Lower leg skin (tissue), 3 donors: ENCODE measurements around the gene DCN.

ENCODE experiments used
- POLR2A ChIP-seq, 2 donors: fragments of 450-650 bp; IDR thresholded peaks; one replicate each; pipeline ENCODE4 v1.6.1; 2016 to 2017; ENCODE audit warnings: antibody characterized with exemption in 2 of 2, mild to moderate bottlenecking in 1 of 2, moderate library complexity in 1 of 2
- TF ChIP-seq, protein P1 (sequence below), 3 donors: fragments of 450-650 bp; IDR thresholded peaks; one replicate each; pipeline ENCODE4 v1.5.1; 2016; ENCODE audit warnings: antibody characterized with exemption in 3 of 3, mild to moderate bottlenecking in 3 of 3, moderate library complexity in 2 of 3

DNA sequence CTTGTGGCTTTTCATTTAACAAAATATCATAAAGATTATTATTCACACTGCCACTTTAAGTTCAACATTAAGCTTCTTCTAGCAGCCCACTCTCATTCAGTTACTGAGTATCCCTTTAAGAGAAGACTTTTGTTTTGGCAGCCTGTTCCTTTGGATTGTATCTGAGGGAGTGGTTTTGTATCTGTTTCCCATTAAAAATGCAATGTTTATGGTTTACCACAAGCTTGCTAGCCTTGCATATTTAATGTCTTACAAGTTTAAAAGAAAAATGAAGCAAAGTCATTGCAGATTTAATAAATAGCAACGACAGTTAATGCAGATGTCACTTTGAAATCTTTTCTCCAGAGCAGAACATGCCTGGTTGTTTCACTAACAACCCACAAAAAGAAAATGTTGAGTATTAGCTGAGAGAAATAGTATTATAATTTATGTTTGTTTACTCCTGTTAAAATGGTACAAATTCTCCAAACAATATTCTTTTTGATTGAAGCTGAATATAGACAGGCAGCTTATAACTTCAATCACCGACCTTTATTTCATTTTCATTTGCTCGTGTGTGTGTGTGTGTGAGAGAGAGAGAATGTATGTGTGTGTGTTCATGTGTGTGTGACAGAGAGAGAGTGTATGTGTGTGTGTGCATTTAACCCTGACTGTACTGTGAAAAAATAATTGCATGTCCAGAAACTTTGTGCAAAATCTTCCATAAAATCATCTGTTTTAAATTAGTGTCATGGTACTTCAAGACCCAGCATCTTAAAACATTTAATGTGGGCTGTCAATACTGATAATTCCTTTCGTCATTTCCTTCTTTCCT is 1.8 kb downstream of the DCN start:
- TF ChIP-seq, protein P1, sequence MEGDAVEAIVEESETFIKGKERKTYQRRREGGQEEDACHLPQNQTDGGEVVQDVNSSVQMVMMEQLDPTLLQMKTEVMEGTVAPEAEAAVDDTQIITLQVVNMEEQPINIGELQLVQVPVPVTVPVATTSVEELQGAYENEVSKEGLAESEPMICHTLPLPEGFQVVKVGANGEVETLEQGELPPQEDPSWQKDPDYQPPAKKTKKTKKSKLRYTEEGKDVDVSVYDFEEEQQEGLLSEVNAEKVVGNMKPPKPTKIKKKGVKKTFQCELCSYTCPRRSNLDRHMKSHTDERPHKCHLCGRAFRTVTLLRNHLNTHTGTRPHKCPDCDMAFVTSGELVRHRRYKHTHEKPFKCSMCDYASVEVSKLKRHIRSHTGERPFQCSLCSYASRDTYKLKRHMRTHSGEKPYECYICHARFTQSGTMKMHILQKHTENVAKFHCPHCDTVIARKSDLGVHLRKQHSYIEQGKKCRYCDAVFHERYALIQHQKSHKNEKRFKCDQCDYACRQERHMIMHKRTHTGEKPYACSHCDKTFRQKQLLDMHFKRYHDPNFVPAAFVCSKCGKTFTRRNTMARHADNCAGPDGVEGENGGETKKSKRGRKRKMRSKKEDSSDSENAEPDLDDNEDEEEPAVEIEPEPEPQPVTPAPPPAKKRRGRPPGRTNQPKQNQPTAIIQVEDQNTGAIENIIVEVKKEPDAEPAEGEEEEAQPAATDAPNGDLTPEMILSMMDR (IDR thresholded peaks at IDR 0.05): no peak
- no peak for TF ChIP-seq POLR2A (IDR thresholded peaks at IDR 0.05)
